Measurements from ENCODE around the gene TRIM25.

DNA sequence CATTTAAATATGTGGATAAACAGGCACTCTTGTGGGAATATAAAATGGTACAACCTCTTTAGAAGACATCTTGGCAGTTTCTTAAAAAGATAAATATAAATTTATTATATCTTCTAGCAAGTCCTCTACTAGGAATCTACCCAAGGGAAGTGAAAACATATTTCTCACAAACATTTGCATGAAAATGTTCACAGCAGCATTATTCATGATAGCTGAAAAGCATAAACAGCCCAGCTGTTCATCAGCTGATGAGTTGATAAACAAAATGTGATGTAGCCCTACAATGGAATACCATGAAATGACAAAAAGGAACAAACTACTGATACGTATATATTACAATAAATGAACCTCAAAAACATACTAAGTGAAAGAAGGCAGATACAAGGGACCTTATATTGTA is 67.9 kb downstream of the TRIM25 start:
- TF ChIP-seq POLR2A (IDR thresholded peaks at IDR 0.05), result no peak
- TF ChIP-seq, protein P1, sequence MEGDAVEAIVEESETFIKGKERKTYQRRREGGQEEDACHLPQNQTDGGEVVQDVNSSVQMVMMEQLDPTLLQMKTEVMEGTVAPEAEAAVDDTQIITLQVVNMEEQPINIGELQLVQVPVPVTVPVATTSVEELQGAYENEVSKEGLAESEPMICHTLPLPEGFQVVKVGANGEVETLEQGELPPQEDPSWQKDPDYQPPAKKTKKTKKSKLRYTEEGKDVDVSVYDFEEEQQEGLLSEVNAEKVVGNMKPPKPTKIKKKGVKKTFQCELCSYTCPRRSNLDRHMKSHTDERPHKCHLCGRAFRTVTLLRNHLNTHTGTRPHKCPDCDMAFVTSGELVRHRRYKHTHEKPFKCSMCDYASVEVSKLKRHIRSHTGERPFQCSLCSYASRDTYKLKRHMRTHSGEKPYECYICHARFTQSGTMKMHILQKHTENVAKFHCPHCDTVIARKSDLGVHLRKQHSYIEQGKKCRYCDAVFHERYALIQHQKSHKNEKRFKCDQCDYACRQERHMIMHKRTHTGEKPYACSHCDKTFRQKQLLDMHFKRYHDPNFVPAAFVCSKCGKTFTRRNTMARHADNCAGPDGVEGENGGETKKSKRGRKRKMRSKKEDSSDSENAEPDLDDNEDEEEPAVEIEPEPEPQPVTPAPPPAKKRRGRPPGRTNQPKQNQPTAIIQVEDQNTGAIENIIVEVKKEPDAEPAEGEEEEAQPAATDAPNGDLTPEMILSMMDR (IDR thresholded peaks at IDR 0.05), result no peak

Data from adrenal gland (tissue), 5 donors.